HG02870 (cell line): Measurements from ENCODE around the gene SLC22A31.
"Not testable (repeated sequence)": the region's sequence is repeated elsewhere in the genome, so short reads cannot be mapped to it uniquely, and the experiment has no call there.

Source experiments
- ATAC-seq: cut with Tn5 transposase; IDR thresholded peaks from one replicate; pipeline ENCODE4 v1.9.1; 2021; ENCODE audit warnings: mild to moderate bottlenecking, moderate library complexity; ENCODE audit not compliant: unreplicated experiment

Gene SLC22A31

GRCh38 chr16:89167425-89167941 lies 32.9 kb downstream of the SLC22A31 start:
- ATAC-seq, result no peak

GRCh38 chr16:89166696-89167424 lies 33.5 kb downstream of the SLC22A31 start:
- ATAC-seq, result no peak

GRCh38 chr16:89165681-89165979 lies 34.7 kb downstream of the SLC22A31 start:
- not testable (repeated sequence) for ATAC-seq

GRCh38 chr16:89164847-89165680 lies 35.3 kb downstream of the SLC22A31 start:
- no peak for ATAC-seq

- no peak for ATAC-seq
Observed at GRCh38 chr16:89164436-89164835, 35.9 kb downstream of the SLC22A31 start.

GRCh38 chr16:89163297-89163696 lies 37.0 kb downstream of the SLC22A31 start:
- ATAC-seq, result no peak

- ATAC-seq, result no peak
Observed at GRCh38 chr16:89161763-89162713, 38.3 kb downstream of the SLC22A31 start.

- no peak for ATAC-seq
Observed at GRCh38 chr16:89160977-89161701, 39.2 kb downstream of the SLC22A31 start.

- no peak for ATAC-seq
Observed at GRCh38 chr16:89159850-89160354, 40.4 kb downstream of the SLC22A31 start.

GRCh38 chr16:89159066-89159849 lies 41.1 kb downstream of the SLC22A31 start:
- no peak for ATAC-seq

GRCh38 chr16:89157778-89158177 lies 42.6 kb downstream of the SLC22A31 start:
- ATAC-seq, result no peak

- ATAC-seq, result no peak
Observed at GRCh38 chr16:89156740-89157645, 43.3 kb downstream of the SLC22A31 start.

GRCh38 chr16:89155851-89156739 lies 44.2 kb downstream of the SLC22A31 start:
- ATAC-seq, result no peak

GRCh38 chr16:89155184-89155679 lies 45.1 kb downstream of the SLC22A31 start:
- no peak for ATAC-seq

GRCh38 chr16:89154390-89155183 lies 45.8 kb downstream of the SLC22A31 start:
- no peak for ATAC-seq

- no peak for ATAC-seq
Observed at GRCh38 chr16:89153848-89154271, 46.5 kb downstream of the SLC22A31 start.
